GM12878 (cell line): ENCODE data around the gene PRKCE. TPM values are rescaled to one million over a fixed set of nuclear protein-coding genes. Genes with fewer than 3 reads are reported as not detected.

ENCODE experiments used
- ATAC-seq: fragments of 200-7000 bp; cut with Tn5 transposase; 3 replicates; pipeline ENCODE4 v1.9.1; 2020; ENCODE audit warnings: mild to moderate bottlenecking, moderate library complexity
- BruUV-seq: library from RNA; stranded (reverse); fragments of 400-500 nt; replicated peaks from 2 replicates; lab custom pipeline; 2021; lab: Mats Ljungman, UMichigan
- CTCF ChIA-PET: fragments of 300-600 bp; sonication (Branson Sonifier 250); formaldehyde crosslinking; extraction: SDS; loops from one replicate; lab custom pipeline; 2021; ENCODE audit warnings: inconsistent platforms; lab: Yijun Ruan, JAX
- POLR2A ChIA-PET: fragments of 350-600 bp; formaldehyde crosslinking; extraction: SDS; loops from one replicate; lab custom pipeline; 2021; ENCODE audit warnings: inconsistent platforms; lab: Charles Lee
- RAD21 ChIA-PET: fragments of 300-600 bp; sonication (Branson Sonifier 250); formaldehyde crosslinking; loops from one replicate; lab custom pipeline; 2023; ENCODE audit warnings: antibody characterized with exemption; ENCODE audit not compliant: unreplicated experiment; lab: Charles Lee
- SMC1A ChIA-PET: fragments of 300-600 bp; sonication (Branson Sonifier 250); formaldehyde crosslinking; loops from one replicate; lab custom pipeline; 2023; ENCODE audit not compliant: unreplicated experiment, uncharacterized antibody; lab: Charles Lee
- DNase-seq: peaks from one replicate; pipeline ENCODE4 v3.0.0-alpha.2; 2011; ENCODE audit warnings: low read depth, low spot score
- FAIRE-seq: peaks from 3 replicates; lab custom pipeline; 2011; peaks lifted over from hg19 to GRCh38; lab: Jason Lieb, UNC
- H2AFZ ChIP-seq: 2 replicates; pipeline ENCODE4 v1.6.0; 2011; ENCODE audit warnings: low read depth, low read length, control low read depth; ENCODE audit not compliant: control insufficient read depth
- H3K27ac ChIP-seq: 2 replicates; pipeline ENCODE4 v1.5.1; 2011; ENCODE audit warnings: control low read depth; ENCODE audit not compliant: control insufficient read depth, insufficient read depth
- H3K27me3 ChIP-seq, 2 experiments: replicated peaks in 1 of 2; 2 replicates each; pipeline versions ENCODE4 v1.6.0 to v1.6.1; 2011; ENCODE audit warnings: low read length in 1 of 2; ENCODE audit not compliant: control insufficient read depth in 2 of 2, insufficient read depth in 2 of 2
- H3K36me3 ChIP-seq, 2 experiments: 2 replicates each; pipeline ENCODE4 v1.5.1; 2011; ENCODE audit warnings: low read length in 1 of 2; ENCODE audit not compliant: control insufficient read depth in 2 of 2, insufficient read depth in 2 of 2
- H3K4me1 ChIP-seq: 2 replicates; pipeline ENCODE4 v1.6.1; 2011; ENCODE audit warnings: mild to moderate bottlenecking, low read length, moderate library complexity, mixed read lengths; ENCODE audit not compliant: control insufficient read depth, insufficient read depth
- H3K4me2 ChIP-seq: 2 replicates; pipeline ENCODE4 v1.6.0; 2011; ENCODE audit warnings: control low read depth; ENCODE audit not compliant: control insufficient read depth, insufficient read depth
- H3K4me3 ChIP-seq: fragments of 200-600 bp; sonication (generic); 2 replicates; pipeline ENCODE4 v1.5.1; 2016
- H3K79me2 ChIP-seq: 2 replicates; pipeline ENCODE4 v1.6.0; 2011; ENCODE audit warnings: low read length; ENCODE audit not compliant: control insufficient read depth, insufficient read depth
- H3K9ac ChIP-seq: 2 replicates; pipeline ENCODE4 v1.8.0; 2011; ENCODE audit warnings: low read length, control low read depth, mixed read lengths; ENCODE audit not compliant: control insufficient read depth, insufficient read depth
- H3K9me3 ChIP-seq: replicated peaks from 3 replicates; pipeline ENCODE4 v1.5.1; 2011; ENCODE audit warnings: mild to moderate bottlenecking, low read length; ENCODE audit not compliant: control insufficient read depth, insufficient read depth
- H4K20me1 ChIP-seq: 2 replicates; pipeline ENCODE4 v1.6.0; 2011; ENCODE audit not compliant: control insufficient read depth, insufficient read depth
- ATF3 ChIP-seq: IDR thresholded peaks from 2 replicates; pipeline ENCODE4 v1.6.1; 2011; ENCODE audit warnings: low read depth, mild to moderate bottlenecking, low read length, moderate library complexity, borderline replicate concordance; ENCODE audit errors: extremely low read depth
- CREB1 ChIP-seq: IDR thresholded peaks from 2 replicates; pipeline ENCODE4 v1.6.1; 2012; ENCODE audit warnings: low read depth, mild to moderate bottlenecking, inconsistent platforms
- ELK1 ChIP-seq: IDR thresholded peaks from 2 replicates; pipeline ENCODE4 v1.6.1; 2012; ENCODE audit warnings: low read depth, low read length, improper control_type of control experiment
- MAX ChIP-seq: IDR thresholded peaks from 2 replicates; pipeline ENCODE4 v1.6.1; 2012; ENCODE audit warnings: low read depth, low read length, improper control_type of control experiment
- NR2F1 ChIP-seq: fragments of 450-650 bp; conservative IDR thresholded peaks from 2 replicates; pipeline ENCODE4 v1.6.1; 2017; ENCODE audit warnings: mild to moderate bottlenecking
- PKNOX1 ChIP-seq: fragments of 450-650 bp; IDR thresholded peaks from 2 replicates; pipeline ENCODE4 v1.6.1; 2016; ENCODE audit warnings: mild to moderate bottlenecking
- SIX5 ChIP-seq: IDR thresholded peaks from 2 replicates; pipeline ENCODE4 v1.6.1; 2011; ENCODE audit warnings: mild to moderate bottlenecking, low read depth, low read length, moderate library complexity; ENCODE audit not compliant: severe bottlenecking
- SKIL ChIP-seq: fragments of 450-650 bp; IDR thresholded peaks from 2 replicates; pipeline ENCODE4 v1.6.1; 2017; ENCODE audit warnings: mild to moderate bottlenecking, low read depth, inconsistent platforms; ENCODE audit not compliant: poor library complexity, severe bottlenecking
- SMAD5 ChIP-seq: IDR thresholded peaks from 2 replicates; pipeline ENCODE4 v1.6.1; 2016; ENCODE audit warnings: antibody characterized with exemption, low read depth
- SP1 ChIP-seq: IDR thresholded peaks from one replicate; pipeline ENCODE4 v1.6.1; 2011; ENCODE audit warnings: low read depth, low read length
- WGBS: methylation state at CpG from one replicate; pipeline ENCODE4 v1.1.6; 2016; ENCODE audit warnings: low lambda C conversion rate; ENCODE audit not compliant: insufficient replicate concordance, insufficient coverage; ENCODE audit errors: missing lambda C conversion rate; 5-methylcytosine and 5-hydroxymethylcytosine counted together
- in situ Hi-C: fragments of 300-500 bp; cut with MboI; formaldehyde crosslinking; loops from 9 replicates; pipeline ENCODE4 v1.14.3; 2018; ENCODE audit warnings: mixed read lengths
- intact Hi-C: fragments of 100-400 bp; cut with micrococcal nuclease; formaldehyde crosslinking; loops from one replicate; pipeline ENCODE4 v1.14.2; 2022; ENCODE audit not compliant: unreplicated experiment
- polyA plus RNA-seq, 11 experiments: library from polyadenylated mRNA; depleted of rRNA in 4 of 11; unstranded in 6 of 11; stranded (reverse) in 5 of 11; fragments of >200 nt; fragmentation: Nextera tagmentation in 4 of 11; fragmentation: Illumina TruSeq in 1 of 11; extraction: Ambion mirVana in 4 of 11; extraction: Trizol in 1 of 11; gene quantifications; 1 replicate in 1 of 11; 2 replicates in 10 of 11; pipeline versions ENCODE4 v1.2.1 to v1.2.3, GENCODE V29; 2011 to 2016; ENCODE audit warnings: inconsistent platforms in 2 of 11, missing spikeins in 2 of 11, low read depth in 1 of 11
- total RNA-seq, 4 experiments: library from RNA; depleted of rRNA in 3 of 4; stranded (reverse); fragments of >200 nt in 3 of 4; fragmentation: Illumina TruSeq in 1 of 4; extraction: Trizol in 1 of 4; gene quantifications; 2 replicates each; pipeline versions ENCODE4 v1.2.1 to v1.2.3, GENCODE V29; 2013 to 2021

The PRKCE gene
- total and polyA plus RNA-seq, 10 of the 15 experiments (the other 5 are each of a cell fraction or from before 2014, with no cell fraction given): 2.6 to 28.2 (median 11.3) TPM

- no peak for TF ChIP-seq SKIL
Measured at GRCh38 chr2:45647986-45648520, 3.4 kb upstream of the PRKCE start (continued).

- no peaks in the 10 kb centered on the region; the same call in 2 of the 3 replicates for H3K9me3 ChIP-seq
- H3K4me1 ChIP-seq: no peaks in the 10 kb centered on the region
- H3K36me3 ChIP-seq: 0 out of 4 replicates have a peak, but pooled peaks cover 0 to under 1% of the 10 kb centered on the region in 2 experiments
- no peaks in the 10 kb centered on the region for H3K27me3 ChIP-seq
- no TSS peak for BruUV-seq
- no peak for ATAC-seq
- no peak overlapping the region for H3K4me3 ChIP-seq
- DNase-seq: no peak
- no peak overlapping the region for H2AFZ ChIP-seq
- no peak overlapping the region for H3K4me2 ChIP-seq
- RAD21 ChIA-PET: no interaction called here
- H3K27ac ChIP-seq: no peak overlapping the region
- WGBS: 98% methylated on average over 2 of the region's 2 CpGs
- TF ChIP-seq ATF3 (no peak), SMAD5 (no peak), SIX5 (no peak), ELK1 (no peak), MAX (no peak), PKNOX1 (no peak), CREB1 (no peak), SP1 (no peak), NR2F1 (no peak)
- TF ChIP-seq, all 136 proteins: peak for 0
- intact Hi-C loops (no loop called here), in situ Hi-C loops (loop anchor here (5.0 to 25.0 kb wide), 3 partner anchors 129 to 714 kb away; no protein-coding TSS in a partner anchor)
- ChIA-PET POLR2A (no interaction called here), CTCF (interaction anchor here (0.7 to 5.0 kb wide), 3 partner anchors 47 to 288 kb away, joined by 3 to 64 read pairs (median 24); no protein-coding TSS in a partner anchor), SMC1A (interaction anchor here (1.5 kb wide), 1 partner anchor 81 kb away, joined by 3 read pairs; no protein-coding TSS in a partner anchor)
- no peaks in the 10 kb centered on the region for H4K20me1 ChIP-seq
- FAIRE-seq: no peak
- peaks cover 24% of the 10 kb centered on the region for H3K79me2 ChIP-seq
- H3K9ac ChIP-seq: no peak overlapping the region
Measured at GRCh38 chr2:45648636-45649035, 2.8 kb upstream of the PRKCE start.
